WI38 (cell line): Measurements from ENCODE around the gene PERM1.

Experiments
- H3K4me3 ChIP-seq: 2 replicates; pipeline ENCODE4 v1.5.1; 2011; ENCODE audit warnings: low read depth, mild to moderate bottlenecking, control low read depth, low read length
- TF ChIP-seq, protein P1 (sequence below): IDR thresholded peaks from 2 replicates; pipeline ENCODE4 v1.5.1; 2012; ENCODE audit warnings: low read depth, mild to moderate bottlenecking, control low read depth, low read length

PERM1 gene

DNA sequence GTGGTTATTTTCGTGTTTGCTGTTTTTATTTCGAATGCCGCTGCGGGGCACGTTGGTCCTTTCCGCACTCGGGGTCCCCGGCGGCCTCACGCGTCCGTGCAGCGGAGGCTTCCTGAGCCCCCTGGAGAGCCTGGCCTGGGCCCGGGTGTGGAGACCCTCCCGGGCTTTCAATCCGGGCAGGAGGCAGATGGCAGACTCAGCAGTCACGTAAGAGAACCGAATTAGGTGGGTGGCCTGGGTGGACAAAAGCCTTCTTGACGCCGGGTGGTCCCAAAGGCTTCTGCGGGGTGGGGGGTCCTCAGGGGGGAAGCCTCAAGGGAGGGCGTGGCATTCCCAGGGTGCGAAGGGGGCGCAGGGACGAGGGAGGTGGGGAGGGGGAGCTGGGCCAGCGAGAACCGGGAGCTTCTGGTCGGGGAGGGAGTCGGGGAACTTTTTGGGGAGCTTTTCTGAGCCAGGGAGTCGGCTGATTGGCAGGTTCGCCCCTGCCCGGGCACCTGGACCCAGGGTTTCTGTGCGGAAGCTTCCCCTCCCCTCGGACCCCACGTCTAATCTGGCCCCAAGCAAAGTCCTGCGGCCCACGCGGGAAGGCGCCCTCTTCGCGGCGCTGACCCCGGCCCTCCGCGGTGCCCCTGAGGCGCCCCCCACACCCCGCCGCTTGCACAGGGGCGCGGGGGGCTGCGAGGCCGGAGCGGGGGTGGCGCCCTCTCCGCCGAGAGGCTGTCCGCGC is 19.3 kb upstream of the PERM1 start:
- H3K4me3 ChIP-seq: peak overlapping the region; percentile 65
- TF ChIP-seq, protein P1, sequence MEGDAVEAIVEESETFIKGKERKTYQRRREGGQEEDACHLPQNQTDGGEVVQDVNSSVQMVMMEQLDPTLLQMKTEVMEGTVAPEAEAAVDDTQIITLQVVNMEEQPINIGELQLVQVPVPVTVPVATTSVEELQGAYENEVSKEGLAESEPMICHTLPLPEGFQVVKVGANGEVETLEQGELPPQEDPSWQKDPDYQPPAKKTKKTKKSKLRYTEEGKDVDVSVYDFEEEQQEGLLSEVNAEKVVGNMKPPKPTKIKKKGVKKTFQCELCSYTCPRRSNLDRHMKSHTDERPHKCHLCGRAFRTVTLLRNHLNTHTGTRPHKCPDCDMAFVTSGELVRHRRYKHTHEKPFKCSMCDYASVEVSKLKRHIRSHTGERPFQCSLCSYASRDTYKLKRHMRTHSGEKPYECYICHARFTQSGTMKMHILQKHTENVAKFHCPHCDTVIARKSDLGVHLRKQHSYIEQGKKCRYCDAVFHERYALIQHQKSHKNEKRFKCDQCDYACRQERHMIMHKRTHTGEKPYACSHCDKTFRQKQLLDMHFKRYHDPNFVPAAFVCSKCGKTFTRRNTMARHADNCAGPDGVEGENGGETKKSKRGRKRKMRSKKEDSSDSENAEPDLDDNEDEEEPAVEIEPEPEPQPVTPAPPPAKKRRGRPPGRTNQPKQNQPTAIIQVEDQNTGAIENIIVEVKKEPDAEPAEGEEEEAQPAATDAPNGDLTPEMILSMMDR: no peak

DNA sequence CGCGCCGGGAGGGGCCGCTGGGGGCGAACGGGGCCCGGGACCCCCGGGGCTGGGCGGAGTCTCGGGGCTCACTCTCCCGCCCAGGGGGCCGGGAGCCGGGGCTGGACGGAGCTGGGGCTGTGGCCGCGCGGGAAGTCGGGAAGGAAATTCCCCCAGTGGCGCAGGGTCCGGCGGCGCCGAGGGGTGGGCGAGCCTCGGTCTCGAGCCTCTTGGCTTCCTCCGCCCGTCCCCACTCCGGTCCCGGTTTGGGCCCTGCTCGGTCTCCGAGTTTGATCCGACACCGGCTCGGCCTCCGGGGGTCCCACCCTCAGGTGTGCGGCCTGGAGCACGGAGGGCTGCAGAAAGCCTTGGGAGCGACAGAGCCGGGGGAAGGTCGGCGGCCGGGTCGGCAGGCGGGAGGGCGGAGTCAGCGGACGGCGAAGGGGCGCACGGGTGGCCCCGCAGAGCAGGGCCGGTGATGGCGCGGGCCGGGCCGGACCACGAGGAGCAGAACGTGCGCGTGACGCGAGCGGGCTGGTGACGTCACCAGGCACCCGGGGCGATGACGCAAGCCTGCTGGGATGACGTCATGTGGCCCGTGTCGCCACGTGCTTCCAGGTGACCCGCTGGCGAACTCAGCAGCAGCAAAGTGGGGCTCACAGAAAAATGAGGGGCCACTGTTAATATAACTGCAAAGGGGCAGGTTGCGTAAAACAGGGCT is 18.6 kb upstream of the PERM1 start:
- H3K4me3 ChIP-seq: peak overlapping the region; percentile 65
- TF ChIP-seq, protein P1: no peak

DNA sequence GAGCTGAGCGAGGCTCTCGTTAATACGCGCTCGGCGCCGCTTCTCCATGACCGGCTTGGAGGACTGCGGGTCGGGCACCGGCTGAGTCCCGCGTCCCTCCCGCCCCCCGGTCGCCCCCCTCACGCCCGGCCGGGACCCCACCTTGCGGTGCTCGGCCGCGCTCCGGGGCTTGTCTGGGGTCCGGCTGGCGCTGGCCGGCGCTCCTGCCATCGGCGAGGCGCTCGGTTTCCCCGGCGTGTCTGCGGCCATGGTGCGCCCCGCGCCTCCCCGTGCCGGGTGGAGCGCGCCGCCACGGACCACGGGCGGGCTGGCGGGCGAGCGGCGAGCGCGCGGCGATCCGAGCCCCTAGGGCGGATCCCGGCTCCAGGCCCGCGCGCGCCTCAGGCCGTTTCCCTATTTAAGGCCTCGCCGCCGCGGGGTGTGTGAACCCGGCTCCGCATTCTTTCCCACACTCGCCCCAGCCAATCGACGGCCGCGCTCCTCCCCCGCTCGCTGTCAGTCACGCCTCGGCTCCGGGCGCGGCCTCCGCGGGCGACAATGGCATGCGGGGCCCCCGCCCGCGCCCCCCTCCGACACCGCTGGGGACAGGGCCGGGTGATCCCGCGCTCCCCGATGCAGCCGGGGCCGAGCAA is 17.9 kb upstream of the PERM1 start, which contains the start of gene HES4:
HES4 (minus strand) TSS at position 373 of the 632 bp plus-strand sequence; CDS start at position 249, 124 bp downstream.
- TF ChIP-seq, protein P1: no peak
- H3K4me3 ChIP-seq: peak within 1 kb of the TSS; percentile 65

DNA sequence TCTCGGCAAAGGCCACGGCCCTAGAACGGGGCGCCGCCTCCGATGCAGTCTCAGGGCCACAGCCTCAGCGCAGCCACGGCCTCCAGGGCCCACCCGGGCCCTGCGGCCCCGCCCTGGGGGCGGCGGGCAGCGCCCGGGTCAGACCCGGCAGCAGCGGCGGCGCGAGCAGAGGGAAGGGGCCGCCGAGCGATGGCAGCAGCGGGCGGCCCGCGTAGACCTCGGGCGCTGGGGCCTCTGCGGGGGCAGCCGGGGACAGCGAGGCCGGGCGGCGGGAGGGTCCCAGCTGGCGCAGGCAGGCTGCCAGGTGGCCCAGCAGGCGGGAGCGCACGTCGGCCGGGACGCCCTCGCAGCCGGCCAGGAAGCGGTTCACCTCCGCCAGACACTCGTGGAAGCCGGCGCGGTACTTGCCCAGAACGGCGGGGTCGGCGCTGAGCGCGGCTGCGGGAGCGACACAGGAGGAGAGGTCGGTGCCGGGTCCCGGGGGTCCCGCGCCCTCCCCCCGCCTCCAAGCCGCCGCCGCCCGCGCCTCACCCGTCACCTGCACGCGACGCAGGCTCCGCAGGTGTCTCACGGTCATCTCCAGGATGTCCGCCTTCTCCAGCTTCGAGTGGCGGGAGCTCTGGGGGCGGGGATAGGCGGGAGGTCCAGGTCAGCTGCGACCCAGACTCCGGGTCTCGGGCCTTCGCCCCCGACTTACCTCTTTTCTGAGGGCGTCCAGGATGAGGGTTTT is 17.3 kb upstream of the PERM1 start:
- peak overlapping the region; percentile 65 for H3K4me3 ChIP-seq

DNA sequence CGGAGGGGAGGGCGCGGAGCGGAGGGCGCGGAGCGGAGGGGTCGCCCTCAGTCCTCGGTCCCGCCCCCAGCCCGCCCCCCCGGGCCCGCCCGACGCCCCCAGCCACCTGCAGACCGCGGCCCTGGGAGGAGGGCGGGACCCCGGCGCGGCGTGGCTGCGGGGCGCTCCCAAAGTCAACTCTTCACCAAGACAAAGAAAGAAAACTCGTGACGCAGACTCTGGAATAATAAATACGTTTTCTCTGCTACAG is 16.8 kb upstream of the PERM1 start:
- peak overlapping the region; percentile 65 for H3K4me3 ChIP-seq
- TF ChIP-seq, protein P1: no peak

More for the DNA sequence above, 17.3 kb upstream of the PERM1 start:
- TF ChIP-seq, protein P1: no peak

DNA sequence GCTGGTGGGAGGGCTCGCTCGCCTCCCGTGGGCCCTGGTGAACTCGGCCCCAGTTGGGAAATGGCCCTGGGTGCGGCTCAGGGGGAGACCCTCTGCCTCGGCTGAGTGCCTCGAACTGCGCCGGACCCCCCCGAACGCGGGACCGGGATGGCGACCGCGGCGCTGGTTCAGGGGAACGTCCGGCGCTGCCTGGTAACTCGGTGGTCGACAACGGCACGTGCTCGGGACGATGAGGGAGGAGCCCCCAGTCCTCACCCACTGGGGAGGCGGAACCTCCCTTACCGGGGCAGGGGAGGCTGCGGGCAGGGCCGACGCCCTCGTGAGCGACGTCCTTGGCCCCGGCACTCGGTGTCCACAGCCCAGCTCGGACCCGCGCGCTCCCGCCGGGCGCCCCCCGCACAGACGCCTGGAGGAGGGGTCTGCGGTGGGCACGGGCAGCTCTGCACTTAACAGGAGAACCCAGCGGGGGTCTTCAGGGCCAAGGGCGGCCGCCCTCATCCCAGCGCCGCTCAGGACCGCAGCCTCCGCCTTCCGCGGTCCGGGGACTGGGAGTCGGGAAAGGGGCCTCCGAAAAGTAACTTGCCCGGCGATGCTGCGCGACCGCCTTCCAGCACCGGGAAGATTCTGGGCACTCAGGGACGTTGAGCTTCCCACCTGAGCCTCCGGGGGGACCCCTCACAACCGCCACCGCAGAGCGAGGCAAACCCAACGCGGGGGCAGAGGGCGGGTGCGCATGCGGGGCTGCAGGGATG is 16.3 kb upstream of the PERM1 start:
- H3K4me3 ChIP-seq: no peak overlapping the region

More for the DNA sequence above, 16.3 kb upstream of the PERM1 start:
- TF ChIP-seq, protein P1: no peak
